ENCODE data around the gene TGFBR2.

The TGFBR2 gene

GRCh38 chr3:30638685-30639412 lies 32.4 kb downstream of the TGFBR2 start:
- DNase-seq, result no peak

- DNase-seq, result no peak
These were observed 33.5 kb downstream of the TGFBR2 start for GRCh38 chr3:30639937-30640336.

- DNase-seq, result no peak
These were observed 34.5 kb downstream of the TGFBR2 start for GRCh38 chr3:30640851-30641250.

GRCh38 chr3:30641416-30642251 lies 35.2 kb downstream of the TGFBR2 start:
- no peak for DNase-seq

GRCh38 chr3:30642849-30643361 lies 36.5 kb downstream of the TGFBR2 start:
- no peak for DNase-seq

- no peak for DNase-seq
These were observed 37.5 kb downstream of the TGFBR2 start for GRCh38 chr3:30643763-30644462.

- no peak for DNase-seq
These were observed 38.2 kb downstream of the TGFBR2 start for GRCh38 chr3:30644615-30645014.

- DNase-seq, result no peak
These were observed 38.7 kb downstream of the TGFBR2 start for GRCh38 chr3:30645077-30645476.

- no peak for DNase-seq
These were observed 39.9 kb downstream of the TGFBR2 start for GRCh38 chr3:30646181-30646876.

- no peak for DNase-seq
These were observed 40.8 kb downstream of the TGFBR2 start for GRCh38 chr3:30646961-30647752.

- no peak for DNase-seq
These were observed 42.4 kb downstream of the TGFBR2 start for GRCh38 chr3:30648670-30649357.

GRCh38 chr3:30649572-30650318 lies 43.3 kb downstream of the TGFBR2 start:
- DNase-seq, result no peak

GRCh38 chr3:30650348-30650995 lies 44.1 kb downstream of the TGFBR2 start:
- no peak for DNase-seq

- no peak for DNase-seq
These were observed 47.9 kb downstream of the TGFBR2 start for GRCh38 chr3:30654269-30654668.

- DNase-seq, result no peak
These were observed 48.9 kb downstream of the TGFBR2 start for GRCh38 chr3:30655187-30655812.

GRCh38 chr3:30656624-30657141 lies 50.3 kb downstream of the TGFBR2 start:
- no peak for DNase-seq

GRCh38 chr3:30657914-30658313 lies 51.5 kb downstream of the TGFBR2 start:
- no peak for DNase-seq

- DNase-seq, result no peak
These were observed 52.1 kb downstream of the TGFBR2 start for GRCh38 chr3:30658328-30659052.
